Stimulated activated CD4-positive, alpha-beta T cell treated with anti-CD3 and anti-CD28 coated beads, Interleukin-1b, Interleukin-23, amount 100 ng/mL, for 4 hours (primary cell): Measurements from ENCODE around the gene EIF3K.

Experiments used
- DNase-seq, 2 donors: peaks; one replicate each; pipeline ENCODE4 v3.0.0-alpha.2; 2020; ENCODE audit warnings: low read depth in 2 of 2

Gene EIF3K

GRCh38 chr19:38649305-38650171 is 30.6 kb downstream of the EIF3K start:
- DNase-seq, result no peak

GRCh38 chr19:38650172-38650775 is 31.3 kb downstream of the EIF3K start:
- no peak for DNase-seq

- DNase-seq, result no peak
These were observed 32.1 kb downstream of the EIF3K start for GRCh38 chr19:38650911-38651584.

- DNase-seq, result no peak
These were observed 34.1 kb downstream of the EIF3K start for GRCh38 chr19:38653028-38653571.

GRCh38 chr19:38654628-38655055 is 35.7 kb downstream of the EIF3K start:
- no peak for DNase-seq

GRCh38 chr19:38655148-38655824 is 36.3 kb downstream of the EIF3K start:
- DNase-seq, result no peak

GRCh38 chr19:38656171-38656981 is 37.4 kb downstream of the EIF3K start:
- peak in 1 of 2 donors; percentile 27 for DNase-seq

- DNase-seq, result no peak
These were observed 38.7 kb downstream of the EIF3K start for GRCh38 chr19:38657633-38658222.

GRCh38 chr19:38658462-38659306 is 39.7 kb downstream of the EIF3K start:
- DNase-seq, result no peak

GRCh38 chr19:38660724-38661123 is 41.7 kb downstream of the EIF3K start:
- DNase-seq, result no peak

GRCh38 chr19:38661136-38661535 is 42.1 kb downstream of the EIF3K start:
- DNase-seq, result no peak

- DNase-seq, result no peak
These were observed 43.0 kb downstream of the EIF3K start for GRCh38 chr19:38661996-38662395.

- no peak for DNase-seq
These were observed 43.7 kb downstream of the EIF3K start for GRCh38 chr19:38662537-38663155.

- no peak for DNase-seq
These were observed 44.2 kb downstream of the EIF3K start for GRCh38 chr19:38663156-38663651.

- DNase-seq, result no peak
These were observed 45.0 kb downstream of the EIF3K start for GRCh38 chr19:38663957-38664502.

GRCh38 chr19:38664503-38665211 is 45.7 kb downstream of the EIF3K start:
- DNase-seq, result no peak

- DNase-seq, result no peak
These were observed 46.4 kb downstream of the EIF3K start for GRCh38 chr19:38665219-38665931.
